GM21717 (cell line): ENCODE measurements around the gene APEH.

Experiments
- ATAC-seq: cut with Tn5 transposase; IDR thresholded peaks from one replicate; pipeline ENCODE4 v1.9.1; 2021; ENCODE audit warnings: mild to moderate bottlenecking, moderate library complexity; ENCODE audit not compliant: unreplicated experiment

The APEH gene

GRCh38 chr3:49673715-49674496 is at the start of gene APEH:
TSS of gene APEH (plus strand) at chr3:49674351. CDS start at chr3:49674402, 51 bp downstream.
- ATAC-seq, result peak; percentile 71

GRCh38 chr3:49625071-49625470 is 49.1 kb upstream of the APEH start:
- ATAC-seq, result no peak

GRCh38 chr3:49626101-49626581 is 48.0 kb upstream of the APEH start:
- no peak for ATAC-seq

- ATAC-seq, result no peak
These were observed 47.4 kb upstream of the APEH start for GRCh38 chr3:49626796-49627195.

GRCh38 chr3:49627634-49628033 is 46.5 kb upstream of the APEH start:
- no peak for ATAC-seq

GRCh38 chr3:49628249-49628648 is 45.9 kb upstream of the APEH start:
- no peak for ATAC-seq

- no peak for ATAC-seq
These were observed 44.7 kb upstream of the APEH start for GRCh38 chr3:49629451-49629850.

GRCh38 chr3:49629866-49630265 is 44.3 kb upstream of the APEH start:
- ATAC-seq, result no peak

- no peak for ATAC-seq
These were observed 43.4 kb upstream of the APEH start for GRCh38 chr3:49630784-49631183.

- ATAC-seq, result no peak
These were observed 39.4 kb upstream of the APEH start for GRCh38 chr3:49634736-49635135.

- no peak for ATAC-seq
These were observed 37.1 kb upstream of the APEH start for GRCh38 chr3:49636883-49637609.

GRCh38 chr3:49638445-49638844 is 35.7 kb upstream of the APEH start:
- ATAC-seq, result no peak

- no peak for ATAC-seq
These were observed 34.6 kb upstream of the APEH start for GRCh38 chr3:49639551-49639950.

- no peak for ATAC-seq
These were observed 32.9 kb upstream of the APEH start for GRCh38 chr3:49641292-49641691.

- no peak for ATAC-seq
These were observed 32.0 kb upstream of the APEH start for GRCh38 chr3:49641921-49642707.

- no peak for ATAC-seq
These were observed 31.4 kb upstream of the APEH start for GRCh38 chr3:49642708-49643145.

- ATAC-seq, result no peak
These were observed 29.5 kb upstream of the APEH start for GRCh38 chr3:49644684-49645083.

GRCh38 chr3:49646236-49646635 is 27.9 kb upstream of the APEH start:
- ATAC-seq, result no peak

GRCh38 chr3:49647741-49648140 is 26.4 kb upstream of the APEH start:
- ATAC-seq, result no peak

- no peak for ATAC-seq
These were observed 25.7 kb upstream of the APEH start for GRCh38 chr3:49648354-49649019.

GRCh38 chr3:49649576-49649975 is 24.6 kb upstream of the APEH start:
- ATAC-seq, result no peak
